ACHN (cell line): ENCODE data around the gene SMCO4.
A peak's percentile ranks its signal among the peaks of the same experiment; 100 is the strongest.
"Not testable (repeated sequence)": the region's sequence is repeated elsewhere in the genome, so short reads cannot be mapped to it uniquely, and the experiment has no call there.

ENCODE experiments used
- DNase-seq: peaks from one replicate; pipeline ENCODE4 v3.0.0-alpha.2; 2015
- in situ Hi-C: cut with HindIII; loops from 2 replicates; pipeline ENCODE4 v1.10.0; 2017; ENCODE audit warnings: low sequenced_read_pairs, low pct_ligation_motif_present, low pct_unique_long_range_greater_than_20kb

Gene SMCO4

GRCh38 chr11:93543292-93543977 lies at the start of gene SMCO4:
Gene SMCO4, minus strand, starts transcription at chr11:93543391. Its CDS starts 64,202 bp downstream, at chr11:93479189.
- in situ Hi-C loops: no loop called here
- DNase-seq: peak; percentile 79

GRCh38 chr11:93591247-93591898 lies 48.2 kb upstream of the SMCO4 start:
- in situ Hi-C loops: no loop called here
- DNase-seq: no peak

GRCh38 chr11:93589347-93589746 lies 46.2 kb upstream of the SMCO4 start:
- no peak for DNase-seq
- in situ Hi-C loops: no loop called here

- in situ Hi-C loops: no loop called here
- no peak for DNase-seq
These were observed 44.8 kb upstream of the SMCO4 start for GRCh38 chr11:93587858-93588581.

- DNase-seq, in situ Hi-C loops: not testable (repeated sequence)
These were observed 44.2 kb upstream of the SMCO4 start for GRCh38 chr11:93587425-93587824.

- DNase-seq: no peak
- in situ Hi-C loops: no loop called here
These were observed 42.6 kb upstream of the SMCO4 start for GRCh38 chr11:93585758-93586157.

- DNase-seq: no peak
- in situ Hi-C loops: no loop called here
These were observed 40.3 kb upstream of the SMCO4 start for GRCh38 chr11:93583490-93583889.

- in situ Hi-C loops: no loop called here
- DNase-seq: no peak
These were observed 36.1 kb upstream of the SMCO4 start for GRCh38 chr11:93579187-93579751.

- DNase-seq: no peak
- in situ Hi-C loops: no loop called here
These were observed 34.1 kb upstream of the SMCO4 start for GRCh38 chr11:93577286-93577685.

GRCh38 chr11:93576870-93577269 lies 33.7 kb upstream of the SMCO4 start:
- DNase-seq, in situ Hi-C loops: not testable (repeated sequence)

- in situ Hi-C loops: no loop called here
- no peak for DNase-seq
These were observed 31.5 kb upstream of the SMCO4 start for GRCh38 chr11:93574638-93575220.

- in situ Hi-C loops: no loop called here
- DNase-seq: no peak
These were observed 30.0 kb upstream of the SMCO4 start for GRCh38 chr11:93573184-93573583.

GRCh38 chr11:93572621-93573020 lies 29.4 kb upstream of the SMCO4 start:
- no peak for DNase-seq
- in situ Hi-C loops: no loop called here

GRCh38 chr11:93572171-93572570 lies 29.0 kb upstream of the SMCO4 start:
- no peak for DNase-seq
- in situ Hi-C loops: no loop called here

GRCh38 chr11:93571612-93572011 lies 28.4 kb upstream of the SMCO4 start:
- in situ Hi-C loops: no loop called here
- no peak for DNase-seq

GRCh38 chr11:93570759-93571413 lies 27.7 kb upstream of the SMCO4 start:
- DNase-seq: peak; percentile 42
- in situ Hi-C loops: no loop called here

- in situ Hi-C loops: no loop called here
- no peak for DNase-seq
These were observed 26.3 kb upstream of the SMCO4 start for GRCh38 chr11:93569496-93569895.

- DNase-seq: no peak
These were observed 25.5 kb upstream of the SMCO4 start for GRCh38 chr11:93568726-93569125.

More at GRCh38 chr11:93568726-93569125, 25.5 kb upstream of the SMCO4 start:
- in situ Hi-C loops: no loop called here
